ENCODE measurements around the gene CEP295NL. TPM values are rescaled to one million over a fixed set of nuclear protein-coding genes. Genes with fewer than 3 reads are reported as not detected.

Gene CEP295NL
- total and polyA plus RNA-seq, 2 of the 13 experiments (the other 11 are each of a cell fraction or from before 2014, with no cell fraction given): not detected

GRCh38 chr17:78883089-78883532 lies 19.9 kb downstream of the CEP295NL start (continued):
- TF ChIP-seq, protein P1, sequence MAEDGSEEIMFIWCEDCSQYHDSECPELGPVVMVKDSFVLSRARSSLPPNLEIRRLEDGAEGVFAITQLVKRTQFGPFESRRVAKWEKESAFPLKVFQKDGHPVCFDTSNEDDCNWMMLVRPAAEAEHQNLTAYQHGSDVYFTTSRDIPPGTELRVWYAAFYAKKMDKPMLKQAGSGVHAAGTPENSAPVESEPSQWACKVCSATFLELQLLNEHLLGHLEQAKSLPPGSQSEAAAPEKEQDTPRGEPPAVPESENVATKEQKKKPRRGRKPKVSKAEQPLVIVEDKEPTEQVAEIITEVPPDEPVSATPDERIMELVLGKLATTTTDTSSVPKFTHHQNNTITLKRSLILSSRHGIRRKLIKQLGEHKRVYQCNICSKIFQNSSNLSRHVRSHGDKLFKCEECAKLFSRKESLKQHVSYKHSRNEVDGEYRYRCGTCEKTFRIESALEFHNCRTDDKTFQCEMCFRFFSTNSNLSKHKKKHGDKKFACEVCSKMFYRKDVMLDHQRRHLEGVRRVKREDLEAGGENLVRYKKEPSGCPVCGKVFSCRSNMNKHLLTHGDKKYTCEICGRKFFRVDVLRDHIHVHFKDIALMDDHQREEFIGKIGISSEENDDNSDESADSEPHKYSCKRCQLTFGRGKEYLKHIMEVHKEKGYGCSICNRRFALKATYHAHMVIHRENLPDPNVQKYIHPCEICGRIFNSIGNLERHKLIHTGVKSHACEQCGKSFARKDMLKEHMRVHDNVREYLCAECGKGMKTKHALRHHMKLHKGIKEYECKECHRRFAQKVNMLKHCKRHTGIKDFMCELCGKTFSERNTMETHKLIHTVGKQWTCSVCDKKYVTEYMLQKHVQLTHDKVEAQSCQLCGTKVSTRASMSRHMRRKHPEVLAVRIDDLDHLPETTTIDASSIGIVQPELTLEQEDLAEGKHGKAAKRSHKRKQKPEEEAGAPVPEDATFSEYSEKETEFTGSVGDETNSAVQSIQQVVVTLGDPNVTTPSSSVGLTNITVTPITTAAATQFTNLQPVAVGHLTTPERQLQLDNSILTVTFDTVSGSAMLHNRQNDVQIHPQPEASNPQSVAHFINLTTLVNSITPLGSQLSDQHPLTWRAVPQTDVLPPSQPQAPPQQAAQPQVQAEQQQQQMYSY (CRISPR knock-in tag; IDR thresholded peaks at IDR 0.05): no peak
- TF ChIP-seq ZNF629 (CRISPR knock-in tag; conservative IDR thresholded peaks at IDR 0.05) (no peak), ZFY (CRISPR knock-in tag; IDR thresholded peaks at IDR 0.05) (peak; percentile 36), ARNTL (CRISPR knock-in tag; IDR thresholded peaks at IDR 0.05) (0 out of 2 replicates have a peak, but pooled peaks have one; percentile 4), NFE2L2 (IDR thresholded peaks at IDR 0.05; ENCODE audit: low read length) (peak; percentile 49), TEAD3 (CRISPR knock-in tag; optimal IDR thresholded peaks at IDR 0.05; ENCODE audit: borderline replicate concordance) (peak; percentile 96), HNF4A (CRISPR knock-in tag; IDR thresholded peaks at IDR 0.05) (peak; percentile 35), ZNF264 (CRISPR knock-in tag; IDR thresholded peaks at IDR 0.05) (0 out of 2 replicates have a peak, but pooled peaks have one; percentile 29), MYC (CRISPR knock-in tag; IDR thresholded peaks at IDR 0.05; ENCODE audit: borderline replicate concordance) (peak; percentile 17; the same call in 1 of the 2 replicates), POLR2A (IDR thresholded peaks at IDR 0.05; ENCODE audit: insufficient read depth in 1 of 2, low read depth in 2 of 2, low read length in 2 of 2) (peak; percentile 44 to 47; a peak in 2 of 4 replicates), GATAD1 (CRISPR knock-in tag; IDR thresholded peaks at IDR 0.05) (peak; percentile 78), MAFG (CRISPR knock-in tag; IDR thresholded peaks at IDR 0.05) (0 out of 2 replicates have a peak, but pooled peaks have one; percentile 9), POLR2AphosphoS5 (IDR thresholded peaks at IDR 0.05; ENCODE audit: low read depth, low read length) (no peak), ZMAT3 (CRISPR knock-in tag; conservative IDR thresholded peaks at IDR 0.05) (0 out of 2 replicates have a peak, but pooled peaks have one; percentile 5), ZFX (CRISPR knock-in tag; IDR thresholded peaks at IDR 0.05; ENCODE audit: low read depth) (peak; percentile 40; the same call in 1 of the 2 replicates), HDAC2 (CRISPR knock-in tag; IDR thresholded peaks at IDR 0.05) (no peak), NFKBIZ (CRISPR knock-in tag; IDR thresholded peaks at IDR 0.05) (0 out of 2 replicates have a peak, but pooled peaks have one; percentile 65), ATF1 (CRISPR knock-in tag; IDR thresholded peaks at IDR 0.05) (no peak), ZNF772 (CRISPR knock-in tag; IDR thresholded peaks at IDR 0.05) (0 out of 2 replicates have a peak, but pooled peaks have one; percentile 13), ZNF121 (CRISPR knock-in tag; IDR thresholded peaks at IDR 0.05) (no peak), ZNF510 (CRISPR knock-in tag; IDR thresholded peaks at IDR 0.05; ENCODE audit: low read depth) (no peak), JUND (CRISPR knock-in tag; IDR thresholded peaks at IDR 0.05) (0 out of 2 replicates have a peak, but pooled peaks have one; percentile 22), ZBTB20 (CRISPR knock-in tag; IDR thresholded peaks at IDR 0.05; ENCODE audit: borderline replicate concordance, low read depth) (no peak), HOXD1 (CRISPR knock-in tag; IDR thresholded peaks at IDR 0.05) (no peak)
- TF ChIP-seq, protein P2, sequence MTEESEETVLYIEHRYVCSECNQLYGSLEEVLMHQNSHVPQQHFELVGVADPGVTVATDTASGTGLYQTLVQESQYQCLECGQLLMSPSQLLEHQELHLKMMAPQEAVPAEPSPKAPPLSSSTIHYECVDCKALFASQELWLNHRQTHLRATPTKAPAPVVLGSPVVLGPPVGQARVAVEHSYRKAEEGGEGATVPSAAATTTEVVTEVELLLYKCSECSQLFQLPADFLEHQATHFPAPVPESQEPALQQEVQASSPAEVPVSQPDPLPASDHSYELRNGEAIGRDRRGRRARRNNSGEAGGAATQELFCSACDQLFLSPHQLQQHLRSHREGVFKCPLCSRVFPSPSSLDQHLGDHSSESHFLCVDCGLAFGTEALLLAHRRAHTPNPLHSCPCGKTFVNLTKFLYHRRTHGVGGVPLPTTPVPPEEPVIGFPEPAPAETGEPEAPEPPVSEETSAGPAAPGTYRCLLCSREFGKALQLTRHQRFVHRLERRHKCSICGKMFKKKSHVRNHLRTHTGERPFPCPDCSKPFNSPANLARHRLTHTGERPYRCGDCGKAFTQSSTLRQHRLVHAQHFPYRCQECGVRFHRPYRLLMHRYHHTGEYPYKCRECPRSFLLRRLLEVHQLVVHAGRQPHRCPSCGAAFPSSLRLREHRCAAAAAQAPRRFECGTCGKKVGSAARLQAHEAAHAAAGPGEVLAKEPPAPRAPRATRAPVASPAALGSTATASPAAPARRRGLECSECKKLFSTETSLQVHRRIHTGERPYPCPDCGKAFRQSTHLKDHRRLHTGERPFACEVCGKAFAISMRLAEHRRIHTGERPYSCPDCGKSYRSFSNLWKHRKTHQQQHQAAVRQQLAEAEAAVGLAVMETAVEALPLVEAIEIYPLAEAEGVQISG (CRISPR knock-in tag; IDR thresholded peaks at IDR 0.05): peak; percentile 54; the same call in 1 of the 2 replicates

All from HepG2 (cell line).